Measurements from ENCODE around the gene SUPT3H. TPM values are rescaled to one million over a fixed set of nuclear protein-coding genes. Genes with fewer than 3 reads are reported as not detected.
A peak's percentile ranks its signal among the peaks of the same experiment; 100 is the strongest.

The SUPT3H gene
- total and polyA plus RNA-seq, 2 of the 13 experiments (the other 11 are each of a cell fraction or from before 2014, with no cell fraction given), result 11.9 to 36.1 TPM

DNA sequence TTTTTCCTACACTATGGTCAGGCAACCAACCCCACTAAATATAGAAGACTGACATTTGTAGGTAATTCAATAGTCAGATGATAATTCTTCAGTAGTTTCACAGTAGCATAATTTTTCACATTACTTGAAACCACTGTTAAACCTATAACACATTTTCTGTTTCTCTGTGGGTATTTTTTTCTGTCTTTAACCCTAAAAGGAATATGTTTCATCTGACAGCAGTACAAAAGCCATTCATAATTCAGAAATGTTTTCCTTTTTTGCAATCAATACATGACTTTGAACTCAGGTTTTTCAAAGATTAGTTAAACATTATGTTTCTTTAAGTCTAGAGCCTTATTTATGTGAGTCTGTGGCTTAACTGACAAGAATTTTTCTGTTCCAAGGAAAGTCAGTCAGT, 178.2 kb downstream of the SUPT3H start (continued):
- TF ChIP-seq, protein P1, sequence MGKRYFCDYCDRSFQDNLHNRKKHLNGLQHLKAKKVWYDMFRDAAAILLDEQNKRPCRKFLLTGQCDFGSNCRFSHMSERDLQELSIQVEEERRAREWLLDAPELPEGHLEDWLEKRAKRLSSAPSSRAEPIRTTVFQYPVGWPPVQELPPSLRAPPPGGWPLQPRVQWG (CRISPR knock-in tag; IDR thresholded peaks at IDR 0.05; ENCODE audit: borderline replicate concordance, low read depth), result no peak
- no peak for TF ChIP-seq ZSCAN21 (CRISPR knock-in tag; IDR thresholded peaks at IDR 0.05; ENCODE audit: borderline replicate concordance)
- TF ChIP-seq ZNF180 (CRISPR knock-in tag; IDR thresholded peaks at IDR 0.05; ENCODE audit: borderline replicate concordance, low read depth), result no peak
- TF ChIP-seq ZNF350 (CRISPR knock-in tag; IDR thresholded peaks at IDR 0.05; ENCODE audit: borderline replicate concordance, low read depth), result no peak
- TF ChIP-seq GABPB1 (CRISPR knock-in tag; IDR thresholded peaks at IDR 0.05), result no peak
- no peak for TF ChIP-seq MAZ (IDR thresholded peaks at IDR 0.05; ENCODE audit: borderline replicate concordance, low read depth, low read length)
- no peak for TF ChIP-seq MAZ (CRISPR knock-in tag; IDR thresholded peaks at IDR 0.05; ENCODE audit: low read depth)
- no peak for TF ChIP-seq NFE2L2 (IDR thresholded peaks at IDR 0.05; ENCODE audit: low read length)
- no peak for TF ChIP-seq ZNF550 (CRISPR knock-in tag; IDR thresholded peaks at IDR 0.05; ENCODE audit: borderline replicate concordance)
- no peak for TF ChIP-seq ZNF230 (CRISPR knock-in tag; IDR thresholded peaks at IDR 0.05)
- peak; percentile 66; the same call in 1 of the 2 replicates for TF ChIP-seq CREM (IDR thresholded peaks at IDR 0.05)
- TF ChIP-seq CREM (CRISPR knock-in tag; IDR thresholded peaks at IDR 0.05), result no peak
- no peak for TF ChIP-seq NFATC3 (CRISPR knock-in tag; IDR thresholded peaks at IDR 0.05)
- no peak for TF ChIP-seq ZNF678 (CRISPR knock-in tag; IDR thresholded peaks at IDR 0.05)
- TF ChIP-seq, protein P2, sequence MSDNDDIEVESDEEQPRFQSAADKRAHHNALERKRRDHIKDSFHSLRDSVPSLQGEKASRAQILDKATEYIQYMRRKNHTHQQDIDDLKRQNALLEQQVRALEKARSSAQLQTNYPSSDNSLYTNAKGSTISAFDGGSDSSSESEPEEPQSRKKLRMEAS (IDR thresholded peaks at IDR 0.05), result no peak
- no peak for TF ChIP-seq ZEB1 (IDR thresholded peaks at IDR 0.05; ENCODE audit: insufficient replicate concordance, low read depth)
- peak; percentile 81; the same call in 1 of the 2 replicates for TF ChIP-seq ISL2 (CRISPR knock-in tag; IDR thresholded peaks at IDR 0.05)
- TF ChIP-seq HOXD1 (CRISPR knock-in tag; IDR thresholded peaks at IDR 0.05), result no peak
- no peak for TF ChIP-seq ZNF136 (CRISPR knock-in tag; IDR thresholded peaks at IDR 0.05; ENCODE audit: low read depth)
- TF ChIP-seq GATAD2A (CRISPR knock-in tag; IDR thresholded peaks at IDR 0.05), result peak; percentile 95
- TF ChIP-seq ZNF383 (CRISPR knock-in tag; IDR thresholded peaks at IDR 0.05; ENCODE audit: borderline replicate concordance), result no peak
- no peak; the same call in 1 of the 2 replicates for TF ChIP-seq IKZF5 (CRISPR knock-in tag; IDR thresholded peaks at IDR 0.05)
- no peak for TF ChIP-seq LCORL (IDR thresholded peaks at IDR 0.05)
- TF ChIP-seq LCORL (CRISPR knock-in tag; IDR thresholded peaks at IDR 0.05), result no peak
- TF ChIP-seq SALL1 (CRISPR knock-in tag; IDR thresholded peaks at IDR 0.05), result no peak
- TF ChIP-seq, protein P3, sequence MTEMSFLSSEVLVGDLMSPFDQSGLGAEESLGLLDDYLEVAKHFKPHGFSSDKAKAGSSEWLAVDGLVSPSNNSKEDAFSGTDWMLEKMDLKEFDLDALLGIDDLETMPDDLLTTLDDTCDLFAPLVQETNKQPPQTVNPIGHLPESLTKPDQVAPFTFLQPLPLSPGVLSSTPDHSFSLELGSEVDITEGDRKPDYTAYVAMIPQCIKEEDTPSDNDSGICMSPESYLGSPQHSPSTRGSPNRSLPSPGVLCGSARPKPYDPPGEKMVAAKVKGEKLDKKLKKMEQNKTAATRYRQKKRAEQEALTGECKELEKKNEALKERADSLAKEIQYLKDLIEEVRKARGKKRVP (CRISPR knock-in tag; IDR thresholded peaks at IDR 0.05), result no peak
- TF ChIP-seq TBL1XR1 (IDR thresholded peaks at IDR 0.05; ENCODE audit: borderline replicate concordance, low read length, partially characterized antibody), result no peak
- TF ChIP-seq POLR2AphosphoS5 (IDR thresholded peaks at IDR 0.05; ENCODE audit: low read depth, low read length), result no peak
- no peak for TF ChIP-seq NFKB2 (CRISPR knock-in tag; IDR thresholded peaks at IDR 0.05; ENCODE audit: borderline replicate concordance)

Data from HepG2 (cell line).